Measurements from ENCODE around the gene GMCL1. TPM values are rescaled to one million over a fixed set of nuclear protein-coding genes. Genes with fewer than 3 reads are reported as not detected.

The GMCL1 gene
- total and polyA plus RNA-seq, 2 of the 13 experiments (the other 11 are each of a cell fraction or from before 2014, with no cell fraction given): 18.7 to 24.0 TPM

DNA sequence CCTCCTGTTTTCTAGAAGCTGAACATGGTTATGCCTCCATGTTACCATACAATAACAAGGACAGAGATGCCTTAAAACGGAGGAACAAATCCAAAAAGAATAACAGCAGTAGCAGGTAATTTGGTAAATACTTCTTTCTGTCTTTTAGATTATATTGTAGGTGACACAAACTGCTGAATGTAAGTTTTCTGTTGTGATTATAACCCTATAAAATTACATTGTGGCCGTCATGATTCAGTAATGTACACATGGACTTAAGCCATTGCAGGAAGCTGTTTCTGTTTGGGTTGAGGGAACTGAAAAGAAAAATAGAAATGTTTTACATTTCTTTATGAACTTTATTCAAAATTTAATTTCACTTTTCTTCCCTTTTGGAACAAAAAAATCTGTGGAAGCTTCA is 86.6 kb downstream of the GMCL1 start (continued):
- TF ChIP-seq, protein P1, sequence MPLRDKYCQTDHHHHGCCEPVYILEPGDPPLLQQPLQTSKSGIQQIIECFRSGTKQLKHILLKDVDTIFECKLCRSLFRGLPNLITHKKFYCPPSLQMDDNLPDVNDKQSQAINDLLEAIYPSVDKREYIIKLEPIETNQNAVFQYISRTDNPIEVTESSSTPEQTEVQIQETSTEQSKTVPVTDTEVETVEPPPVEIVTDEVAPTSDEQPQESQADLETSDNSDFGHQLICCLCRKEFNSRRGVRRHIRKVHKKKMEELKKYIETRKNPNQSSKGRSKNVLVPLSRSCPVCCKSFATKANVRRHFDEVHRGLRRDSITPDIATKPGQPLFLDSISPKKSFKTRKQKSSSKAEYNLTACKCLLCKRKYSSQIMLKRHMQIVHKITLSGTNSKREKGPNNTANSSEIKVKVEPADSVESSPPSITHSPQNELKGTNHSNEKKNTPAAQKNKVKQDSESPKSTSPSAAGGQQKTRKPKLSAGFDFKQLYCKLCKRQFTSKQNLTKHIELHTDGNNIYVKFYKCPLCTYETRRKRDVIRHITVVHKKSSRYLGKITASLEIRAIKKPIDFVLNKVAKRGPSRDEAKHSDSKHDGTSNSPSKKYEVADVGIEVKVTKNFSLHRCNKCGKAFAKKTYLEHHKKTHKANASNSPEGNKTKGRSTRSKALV (CRISPR knock-in tag; IDR thresholded peaks at IDR 0.05): 0 out of 2 replicates have a peak, but pooled peaks have one; percentile 6
- TF ChIP-seq AKAP8 (CRISPR knock-in tag; IDR thresholded peaks at IDR 0.05) (no peak), YEATS2 (CRISPR knock-in tag; IDR thresholded peaks at IDR 0.05; ENCODE audit: borderline replicate concordance) (no peak), TGIF2 (CRISPR knock-in tag; IDR thresholded peaks at IDR 0.05) (no peak), XRCC5 (optimal IDR thresholded peaks at IDR 0.05; ENCODE audit: low read length) (no peak)

DNA sequence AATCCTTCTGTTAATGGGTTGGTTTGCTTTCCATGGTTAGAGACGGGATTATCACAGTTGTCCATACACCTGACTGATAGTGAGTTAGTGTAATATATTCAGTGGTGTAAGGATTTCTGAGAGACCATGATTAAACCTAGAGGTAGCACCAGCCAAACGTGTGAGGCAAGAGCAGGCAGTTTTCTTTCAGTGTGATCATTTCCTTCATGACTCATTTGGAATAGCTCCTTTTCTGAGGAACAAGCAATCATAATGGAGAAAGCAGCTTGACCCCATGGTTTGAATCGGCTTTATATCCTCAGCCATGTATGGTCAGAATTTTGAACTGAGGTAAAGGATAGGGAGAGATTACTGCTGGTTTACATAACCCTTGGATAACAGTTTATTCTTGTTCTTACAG is 88.4 kb downstream of the GMCL1 start:
- Histone ChIP-seq H3K4me3 (replicated peaks in 1 of 3; ENCODE audit: insufficient read depth in 1 of 3, low read depth in 2 of 3, low read length in 3 of 3) (no peak overlapping the region), H3K9ac (ENCODE audit: insufficient read depth, low read depth, low read length) (no peak overlapping the region; the same call in 1 of the 2 replicates), H3K79me2 (ENCODE audit: insufficient read depth, low read length) (peaks cover 18% of the 10 kb centered on the region), H3K36me3 (replicated peaks in 1 of 2; ENCODE audit: control insufficient read depth in 1 of 2, insufficient read depth in 2 of 2, low read length in 2 of 2) (peaks cover 4 to 45% of the 10 kb centered on the region in 2 experiments), H3K4me1 (ENCODE audit: insufficient read depth, low read length) (peaks cover 37% of the 10 kb centered on the region), H3K9me3 (ENCODE audit: low read length) (no peaks in the 10 kb centered on the region), H3K27me3 (ENCODE audit: control insufficient read depth in 1 of 2, insufficient read depth in 2 of 2, low read length in 2 of 2) (no peaks in the 10 kb centered on the region), H2AFZ (ENCODE audit: low read length) (no peak overlapping the region), H4K20me1 (ENCODE audit: insufficient read depth, low read length) (no peaks in the 10 kb centered on the region), H3K4me2 (ENCODE audit: low read depth, low read length) (no peak overlapping the region), H3K27ac (ENCODE audit: extremely low read length, insufficient read depth, low read length) (no peak overlapping the region)
- in situ Hi-C loops (cut with HindIII; ENCODE audit: extremely low pct_ligation_motif_present, low pct_unique_long_range_greater_than_20kb): loop anchor here (5.0 kb wide), 1 partner anchor 149 kb away; no protein-coding TSS in a partner anchor
- ATAC-seq (no peak), FAIRE-seq (no peak), DNase-seq (ENCODE audit: low spot score) (no peak)
- BruUV-seq (replicated peaks): no TSS peak
- intact Hi-C loops (cut with micrococcal nuclease; ENCODE audit: unreplicated experiment): loop anchor here (5.0 kb wide), 2 partner anchors 49 to 274 kb away; partner anchors contain the start of gene C2orf42
- no peak for TF ChIP-seq ZNF451 (CRISPR knock-in tag; IDR thresholded peaks at IDR 0.05)
- TF ChIP-seq, protein P2, sequence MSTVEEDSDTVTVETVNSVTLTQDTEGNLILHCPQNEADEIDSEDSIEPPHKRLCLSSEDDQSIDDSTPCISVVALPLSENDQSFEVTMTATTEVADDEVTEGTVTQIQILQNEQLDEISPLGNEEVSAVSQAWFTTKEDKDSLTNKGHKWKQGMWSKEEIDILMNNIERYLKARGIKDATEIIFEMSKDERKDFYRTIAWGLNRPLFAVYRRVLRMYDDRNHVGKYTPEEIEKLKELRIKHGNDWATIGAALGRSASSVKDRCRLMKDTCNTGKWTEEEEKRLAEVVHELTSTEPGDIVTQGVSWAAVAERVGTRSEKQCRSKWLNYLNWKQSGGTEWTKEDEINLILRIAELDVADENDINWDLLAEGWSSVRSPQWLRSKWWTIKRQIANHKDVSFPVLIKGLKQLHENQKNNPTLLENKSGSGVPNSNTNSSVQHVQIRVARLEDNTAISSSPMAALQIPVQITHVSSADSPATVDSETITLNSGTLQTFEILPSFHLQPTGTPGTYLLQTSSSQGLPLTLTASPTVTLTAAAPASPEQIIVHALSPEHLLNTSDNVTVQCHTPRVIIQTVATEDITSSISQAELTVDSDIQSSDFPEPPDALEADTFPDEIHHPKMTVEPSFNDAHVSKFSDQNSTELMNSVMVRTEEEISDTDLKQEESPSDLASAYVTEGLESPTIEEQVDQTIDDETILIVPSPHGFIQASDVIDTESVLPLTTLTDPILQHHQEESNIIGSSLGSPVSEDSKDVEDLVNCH (CRISPR knock-in tag; IDR thresholded peaks at IDR 0.05): no peak
- peak; percentile 33; the same call in 1 of the 2 replicates for TF ChIP-seq FOSL2 (CRISPR knock-in tag; IDR thresholded peaks at IDR 0.05)
- TF ChIP-seq ZNF75D (CRISPR knock-in tag; IDR thresholded peaks at IDR 0.05; ENCODE audit: borderline replicate concordance): no peak
- TF ChIP-seq MED13 (CRISPR knock-in tag; IDR thresholded peaks at IDR 0.05): no peak
- TF ChIP-seq TRIM24 (CRISPR knock-in tag; IDR thresholded peaks at IDR 0.05): no peak
- TF ChIP-seq EZH2 (conservative IDR thresholded peaks at IDR 0.05; ENCODE audit: low read depth, low read length): no peak
- TF ChIP-seq JUNB (CRISPR knock-in tag; IDR thresholded peaks at IDR 0.05; ENCODE audit: borderline replicate concordance): no peak
- TF ChIP-seq NR2C2 (CRISPR knock-in tag; IDR thresholded peaks at IDR 0.05; ENCODE audit: borderline replicate concordance): no peak
- ChIA-PET CTCF (ENCODE audit: low intra/inter-chr PET ratio, low total read pairs) (interaction anchor here (0.7 kb wide), 1 partner anchor 14 kb away, joined by 3 read pairs; no protein-coding TSS in a partner anchor), POLR2A (interaction anchor here (1.6 to 6.5 kb wide), 3 partner anchors 29 to 225 kb away, joined by 4 to 282 read pairs (median 77); partner anchors contain the start of gene PCBP1)
- WGBS (ENCODE audit: low lambda C conversion rate): 86% methylated on average over 3 of the region's 3 CpGs
